ENCODE measurements around the gene VPS37C.

Gene VPS37C

GRCh38 chr11:61109671-61110070 is 51.6 kb downstream of the VPS37C start:
- DNase-seq (ENCODE audit: low read depth, low spot score): no peak
- TF ChIP-seq CTCF (IDR thresholded peaks at IDR 0.05; ENCODE audit: low read depth, low read length): no peak
- no peak overlapping the region for H3K4me3 ChIP-seq (ENCODE audit: low read depth, low read length)
- in situ Hi-C loops (cut with HindIII; ENCODE audit: low sequenced_read_pairs): no loop called here

GRCh38 chr11:61108847-61109585 is 52.2 kb downstream of the VPS37C start:
- DNase-seq (ENCODE audit: low read depth, low spot score): no peak
- no peak overlapping the region for H3K4me3 ChIP-seq (ENCODE audit: low read depth, low read length)
- no peak for TF ChIP-seq CTCF (IDR thresholded peaks at IDR 0.05; ENCODE audit: low read depth, low read length)
- in situ Hi-C loops (cut with HindIII; ENCODE audit: low sequenced_read_pairs): no loop called here

GRCh38 chr11:61107888-61108287 is 53.3 kb downstream of the VPS37C start:
- DNase-seq (ENCODE audit: low read depth, low spot score): no peak
- no peak overlapping the region for H3K4me3 ChIP-seq (ENCODE audit: low read depth, low read length)
- no peak for TF ChIP-seq CTCF (IDR thresholded peaks at IDR 0.05; ENCODE audit: low read depth, low read length)
- in situ Hi-C loops (cut with HindIII; ENCODE audit: low sequenced_read_pairs): no loop called here

GRCh38 chr11:61106894-61107470 is 54.2 kb downstream of the VPS37C start:
- in situ Hi-C loops (cut with HindIII; ENCODE audit: low sequenced_read_pairs): no loop called here
- no peak for TF ChIP-seq CTCF (IDR thresholded peaks at IDR 0.05; ENCODE audit: low read depth, low read length)
- no peak for DNase-seq (ENCODE audit: low read depth, low spot score)
- H3K4me3 ChIP-seq (ENCODE audit: low read depth, low read length): no peak overlapping the region

GRCh38 chr11:61106296-61106695 is 54.9 kb downstream of the VPS37C start:
- no peak for TF ChIP-seq CTCF (IDR thresholded peaks at IDR 0.05; ENCODE audit: low read depth, low read length)
- DNase-seq (ENCODE audit: low read depth, low spot score): no peak
- no peak overlapping the region for H3K4me3 ChIP-seq (ENCODE audit: low read depth, low read length)
- in situ Hi-C loops (cut with HindIII; ENCODE audit: low sequenced_read_pairs): no loop called here

- no peak for DNase-seq (ENCODE audit: low read depth, low spot score)
- in situ Hi-C loops (cut with HindIII; ENCODE audit: low sequenced_read_pairs): no loop called here
- no peak for TF ChIP-seq CTCF (IDR thresholded peaks at IDR 0.05; ENCODE audit: low read depth, low read length)
- H3K4me3 ChIP-seq (ENCODE audit: low read depth, low read length): no peak overlapping the region
These were observed 56.3 kb downstream of the VPS37C start for GRCh38 chr11:61104963-61105362.
